Measurements from ENCODE around the gene ZNF747.

ZNF747 gene

DNA sequence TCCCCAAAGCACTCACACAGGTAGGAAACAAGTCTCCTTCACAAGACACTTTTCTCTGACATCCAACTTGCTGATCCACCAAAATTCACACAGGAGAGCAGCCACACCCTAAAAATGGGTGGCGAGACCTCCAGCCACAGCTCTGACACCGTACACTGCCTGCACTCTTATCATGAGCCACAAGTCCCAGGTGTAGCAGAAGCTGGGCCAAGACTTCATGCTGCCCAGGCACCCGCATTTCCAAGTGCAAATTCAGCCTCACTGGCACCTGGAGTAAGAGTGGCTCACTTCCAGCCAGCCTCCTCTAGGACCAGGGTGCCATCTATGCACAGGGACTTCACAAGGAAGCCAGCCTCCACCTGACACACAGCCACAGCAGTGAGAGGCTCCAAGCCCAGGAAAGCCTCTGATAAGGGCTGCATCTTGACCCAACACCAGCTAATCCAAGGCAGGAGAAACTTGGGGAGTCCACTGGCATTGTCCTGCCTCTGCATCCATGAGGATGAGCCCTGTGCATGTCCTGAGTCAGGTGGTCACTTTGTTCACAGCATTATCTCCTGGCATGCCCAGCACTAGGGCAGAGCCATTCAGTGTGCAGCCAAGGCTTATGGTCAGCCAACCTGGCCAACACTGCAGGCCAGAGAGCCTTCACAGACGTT is 5.7 kb downstream of the ZNF747 start:
- H3K27ac ChIP-seq, result peak overlapping the region; percentile 98
- TF ChIP-seq, protein P1, sequence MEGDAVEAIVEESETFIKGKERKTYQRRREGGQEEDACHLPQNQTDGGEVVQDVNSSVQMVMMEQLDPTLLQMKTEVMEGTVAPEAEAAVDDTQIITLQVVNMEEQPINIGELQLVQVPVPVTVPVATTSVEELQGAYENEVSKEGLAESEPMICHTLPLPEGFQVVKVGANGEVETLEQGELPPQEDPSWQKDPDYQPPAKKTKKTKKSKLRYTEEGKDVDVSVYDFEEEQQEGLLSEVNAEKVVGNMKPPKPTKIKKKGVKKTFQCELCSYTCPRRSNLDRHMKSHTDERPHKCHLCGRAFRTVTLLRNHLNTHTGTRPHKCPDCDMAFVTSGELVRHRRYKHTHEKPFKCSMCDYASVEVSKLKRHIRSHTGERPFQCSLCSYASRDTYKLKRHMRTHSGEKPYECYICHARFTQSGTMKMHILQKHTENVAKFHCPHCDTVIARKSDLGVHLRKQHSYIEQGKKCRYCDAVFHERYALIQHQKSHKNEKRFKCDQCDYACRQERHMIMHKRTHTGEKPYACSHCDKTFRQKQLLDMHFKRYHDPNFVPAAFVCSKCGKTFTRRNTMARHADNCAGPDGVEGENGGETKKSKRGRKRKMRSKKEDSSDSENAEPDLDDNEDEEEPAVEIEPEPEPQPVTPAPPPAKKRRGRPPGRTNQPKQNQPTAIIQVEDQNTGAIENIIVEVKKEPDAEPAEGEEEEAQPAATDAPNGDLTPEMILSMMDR (IDR thresholded peaks at IDR 0.05), result no peak
- TF ChIP-seq ZFX (IDR thresholded peaks at IDR 0.05; ENCODE audit: borderline replicate concordance), result no peak

DNA sequence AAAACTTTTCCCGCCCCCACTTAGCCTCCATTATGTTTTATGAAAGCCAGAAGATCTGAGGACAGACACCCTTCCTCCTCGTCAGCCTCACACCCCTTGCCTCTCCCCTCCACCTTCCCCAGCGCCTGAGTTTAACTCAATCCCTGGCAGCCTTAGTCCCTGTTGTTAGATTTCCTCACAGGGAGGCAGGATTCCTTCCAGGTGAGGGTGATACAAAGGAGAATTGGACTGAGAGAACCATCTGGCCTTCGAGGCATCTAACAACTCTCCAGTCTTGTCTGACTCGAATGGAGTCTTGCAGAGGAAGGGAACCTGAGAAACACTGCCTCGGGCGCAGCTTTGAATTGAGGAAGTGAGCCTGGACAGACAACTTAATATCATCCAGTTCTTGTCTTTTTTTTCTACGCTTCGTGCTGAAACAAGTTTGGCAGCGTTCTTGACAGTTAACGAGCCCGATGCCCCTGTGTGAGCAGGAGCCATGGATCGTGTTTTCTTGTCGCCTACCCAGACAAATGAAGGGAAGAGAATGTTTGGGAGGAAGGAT is 7.0 kb downstream of the ZNF747 start:
- TF ChIP-seq ZFX (IDR thresholded peaks at IDR 0.05; ENCODE audit: borderline replicate concordance), result no peak
- TF ChIP-seq, protein P1 (IDR thresholded peaks at IDR 0.05), result no peak
- peak overlapping the region; percentile 98 for H3K27ac ChIP-seq

DNA sequence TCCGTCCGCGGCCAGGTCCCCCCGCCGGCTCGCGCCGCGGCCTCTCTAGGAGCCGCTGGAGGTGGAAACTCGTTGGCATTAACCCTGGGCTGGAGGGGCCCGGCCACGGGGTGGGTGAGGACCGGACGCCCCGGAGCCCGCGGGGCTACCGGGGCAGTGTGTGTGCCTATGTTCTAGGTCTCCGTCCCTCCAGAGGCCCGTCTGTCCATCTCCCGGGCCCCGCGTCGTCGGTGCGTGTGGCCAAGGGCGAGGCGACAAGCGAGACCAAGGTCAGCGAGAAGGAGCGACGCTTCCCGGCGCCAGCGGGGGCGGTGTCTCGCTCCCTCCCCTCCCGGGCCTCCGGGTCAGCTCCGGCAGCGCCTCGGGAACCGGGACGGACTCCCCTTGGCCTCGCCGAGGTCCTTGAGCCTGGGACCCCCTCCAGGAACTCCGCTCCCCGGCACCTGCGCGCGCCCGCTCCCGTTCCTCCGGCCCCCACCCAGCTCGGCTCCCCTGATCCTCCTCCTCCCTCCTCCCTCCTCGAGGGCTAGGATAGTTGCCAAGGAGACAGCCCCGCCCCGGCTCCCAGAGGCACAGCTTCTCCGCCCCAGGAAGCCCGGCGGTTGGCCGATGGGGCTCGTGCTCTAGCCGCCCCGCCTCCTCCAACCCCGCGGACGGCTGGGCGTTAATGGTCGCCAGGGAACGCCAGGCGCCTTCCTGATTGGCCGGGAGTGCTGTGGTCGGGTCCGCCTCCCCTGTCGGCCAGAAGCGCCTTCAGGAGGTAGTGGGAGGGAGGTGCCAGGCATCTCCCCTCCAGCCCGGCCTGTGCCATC is 7.6 kb downstream of the ZNF747 start:
- peak overlapping the region; percentile 98 for H3K27ac ChIP-seq
- TF ChIP-seq ZFX (IDR thresholded peaks at IDR 0.05; ENCODE audit: borderline replicate concordance), result no peak
- TF ChIP-seq, protein P1 (IDR thresholded peaks at IDR 0.05), result peak; percentile 45

DNA sequence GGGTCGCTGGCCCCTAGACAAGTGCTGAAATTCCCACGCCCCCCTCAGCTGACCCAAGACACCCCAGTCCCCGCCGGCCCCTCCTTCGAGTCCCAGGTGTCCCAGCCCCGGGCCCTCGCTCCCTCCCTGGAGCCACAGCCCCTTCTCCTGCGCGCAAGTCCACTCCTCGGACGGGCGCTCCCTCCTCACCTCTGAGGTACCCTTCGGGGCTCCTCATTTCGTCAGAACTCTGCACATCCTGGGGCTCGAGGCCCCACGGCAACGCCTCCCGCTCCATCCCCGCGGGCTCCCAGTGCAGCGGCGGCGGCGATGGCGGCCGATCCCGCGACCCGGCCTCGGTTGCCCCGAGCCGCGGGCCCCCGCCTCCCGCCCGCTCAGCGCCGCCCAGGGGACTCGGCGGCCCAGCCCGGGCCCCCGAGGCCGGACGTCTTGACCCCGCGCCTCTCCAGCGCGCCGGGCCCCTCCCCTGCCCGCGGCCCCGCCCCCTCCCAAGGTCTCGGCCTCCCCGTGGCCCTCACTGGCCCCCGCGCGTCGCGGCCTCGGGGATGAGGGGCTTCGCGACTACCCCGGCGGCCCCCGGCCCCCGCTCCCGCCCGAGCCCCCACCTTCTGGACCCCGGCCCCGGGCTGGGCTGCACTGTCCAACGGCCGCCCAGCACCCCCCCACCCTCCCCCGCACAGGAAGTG is 8.4 kb downstream of the ZNF747 start, which contains the start of gene ZNF768:
Gene ZNF768 (minus strand): TSS at position 430 of the 686 bp plus-strand sequence. CDS start 153 bp downstream, at position 277.
- TF ChIP-seq, protein P1 (IDR thresholded peaks at IDR 0.05), result no peak
- TF ChIP-seq ZFX (IDR thresholded peaks at IDR 0.05; ENCODE audit: borderline replicate concordance), result no peak
- peak within 1 kb of the TSS; percentile 98 for H3K27ac ChIP-seq

DNA sequence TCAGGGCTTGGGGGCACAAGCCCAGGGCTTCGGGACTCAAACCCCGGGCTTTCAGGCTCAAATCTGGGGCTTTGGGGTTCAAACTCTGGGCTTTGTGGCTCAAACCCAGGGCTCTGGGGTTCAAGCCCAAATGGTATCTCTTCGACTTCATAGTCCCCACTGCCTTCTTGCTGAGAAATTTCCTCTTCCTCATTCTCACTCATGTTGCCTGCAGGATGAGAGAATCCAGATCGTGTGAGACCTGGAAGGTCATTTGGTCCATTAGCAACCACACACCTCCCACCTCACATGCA is 8.9 kb downstream of the ZNF747 start:
- TF ChIP-seq, protein P1 (IDR thresholded peaks at IDR 0.05), result no peak
- no peak for TF ChIP-seq ZFX (IDR thresholded peaks at IDR 0.05; ENCODE audit: borderline replicate concordance)
- peak overlapping the region; percentile 98 for H3K27ac ChIP-seq

DNA sequence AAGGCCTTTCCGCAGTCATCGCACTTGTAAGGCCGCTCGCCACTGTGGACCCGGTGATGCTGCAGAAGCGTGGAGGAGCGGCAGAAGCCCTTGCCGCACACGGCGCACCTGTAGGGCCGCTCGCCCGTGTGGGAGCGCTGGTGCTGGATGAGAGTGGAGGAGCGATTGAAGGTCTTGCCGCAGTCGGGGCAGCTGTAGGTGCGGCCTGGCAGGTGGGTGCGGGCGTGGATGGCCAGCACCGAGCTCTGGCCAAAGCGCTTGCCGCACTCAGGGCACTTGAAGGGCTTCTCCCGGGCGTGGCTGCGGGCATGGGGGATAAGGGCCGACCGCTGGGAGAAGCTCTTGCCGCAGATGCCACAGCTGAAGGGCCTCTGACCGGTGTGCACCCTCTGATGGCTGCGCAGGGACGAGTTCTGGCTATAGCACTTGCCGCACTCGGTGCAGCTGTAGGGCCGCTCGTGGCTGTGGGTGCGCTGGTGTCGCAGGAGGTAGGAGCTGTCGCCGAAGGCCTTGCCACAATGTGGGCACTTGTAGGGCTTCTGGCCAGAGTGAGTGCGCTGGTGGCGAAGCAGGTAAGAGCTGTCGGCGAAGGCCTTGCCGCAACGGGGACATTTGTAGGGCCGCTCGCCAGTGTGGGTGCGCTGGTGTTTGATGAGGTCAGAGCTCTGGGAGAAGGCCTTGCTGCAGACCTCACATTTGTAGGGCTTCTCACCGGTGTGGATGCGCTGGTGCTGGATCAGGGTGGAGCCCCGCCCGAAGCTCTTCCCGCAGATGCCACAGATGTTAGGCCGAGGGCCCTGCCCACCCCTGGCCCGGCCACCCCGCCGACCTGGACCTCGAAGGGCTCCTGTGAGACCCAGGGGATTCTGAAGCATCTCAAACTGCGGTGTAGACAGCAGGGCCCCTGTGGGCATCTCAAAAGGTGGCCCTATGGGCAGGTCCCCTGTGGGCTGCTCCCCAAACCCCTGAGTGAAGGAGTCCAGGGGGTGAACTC is 9.8 kb downstream of the ZNF747 start:
- TF ChIP-seq, protein P1 (IDR thresholded peaks at IDR 0.05), result no peak
- no peak for TF ChIP-seq ZFX (IDR thresholded peaks at IDR 0.05; ENCODE audit: borderline replicate concordance)
- peak overlapping the region; percentile 98 for H3K27ac ChIP-seq
